Urothelium cell line (cell line): ENCODE results near the gene NTM.
A peak's percentile ranks its signal among the peaks of the same experiment; 100 is the strongest.

Experiments used
- DNase-seq: peaks from one replicate; pipeline ENCODE4 v3.0.0; 2011; ENCODE audit warnings: low spot score, mixed read lengths
- FAIRE-seq: peaks from 2 replicates; lab custom pipeline; 2011; peaks lifted over from hg19 to GRCh38; lab: Jason Lieb, UNC

NTM gene

DNA sequence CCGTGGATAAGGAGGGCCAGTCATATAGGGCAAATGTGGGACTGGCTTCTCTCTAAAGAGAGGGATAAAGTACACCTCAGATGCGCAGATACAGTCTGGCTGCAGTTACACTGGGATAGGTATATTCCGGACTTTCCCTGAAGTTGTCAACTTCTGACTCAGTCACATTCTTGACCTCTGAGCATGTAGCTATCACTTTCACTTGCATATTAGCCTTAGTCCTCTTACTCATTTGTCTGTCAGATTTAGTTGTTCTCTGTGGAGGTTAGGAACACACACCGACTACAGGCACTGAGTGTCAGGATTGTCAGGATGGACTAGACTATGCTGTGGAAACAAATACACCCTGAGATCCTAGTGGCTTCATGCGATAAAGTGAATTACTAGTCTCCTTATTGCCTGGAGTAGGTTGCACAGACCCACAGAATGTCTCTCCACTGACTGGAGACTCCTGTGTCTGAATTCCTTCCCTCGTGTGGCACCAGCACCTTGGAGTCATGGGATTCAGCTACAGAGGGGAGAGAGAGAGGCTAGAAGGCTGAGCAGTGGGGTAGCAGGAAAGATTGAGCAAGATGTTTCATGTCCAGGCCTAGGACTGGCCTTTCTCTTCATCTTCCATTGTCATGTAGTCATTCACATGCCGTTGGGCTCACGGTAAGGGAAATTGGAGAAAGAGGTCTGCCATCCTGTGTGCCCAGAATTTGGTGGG is 654.3 kb downstream of the NTM start:
- no peak for FAIRE-seq

GRCh38 chr11:132026746-132027145 is 656.3 kb downstream of the NTM start:
- no peak for DNase-seq
- no peak for FAIRE-seq

More for the DNA sequence above, 654.3 kb downstream of the NTM start:
- DNase-seq, result peak; percentile 62

GRCh38 chr11:132028380-132029240 is 658.2 kb downstream of the NTM start:
- DNase-seq (no peak), FAIRE-seq (no peak)

DNA sequence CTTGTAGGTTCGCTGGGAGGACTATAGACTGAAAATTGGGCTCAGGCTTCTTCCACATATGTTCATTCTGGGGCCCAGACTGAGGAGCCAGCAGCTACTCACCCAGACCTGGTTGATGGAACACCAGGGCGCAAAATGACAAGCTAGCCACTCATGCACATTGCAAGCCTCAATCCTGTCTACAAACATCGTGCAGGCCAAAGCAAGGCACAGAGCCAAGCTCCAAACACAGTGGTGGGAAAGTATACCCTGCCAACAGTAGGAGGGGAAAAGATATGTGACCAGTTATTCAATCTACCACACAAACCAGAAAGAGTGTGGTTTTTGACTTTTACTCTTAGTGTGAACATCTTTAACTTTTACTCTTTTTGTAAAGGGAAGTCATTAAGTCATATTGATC is 660.5 kb downstream of the NTM start:
- DNase-seq (no peak), FAIRE-seq (no peak)

GRCh38 chr11:132032555-132032954 is 662.1 kb downstream of the NTM start:
- DNase-seq, result no peak

GRCh38 chr11:132033051-132033450 is 662.6 kb downstream of the NTM start:
- DNase-seq, result no peak

More at GRCh38 chr11:132032555-132032954, 662.1 kb downstream of the NTM start:
- FAIRE-seq, result no peak

GRCh38 chr11:132035228-132035627 is 664.8 kb downstream of the NTM start:
- DNase-seq (no peak), FAIRE-seq (no peak)

More at GRCh38 chr11:132033051-132033450, 662.6 kb downstream of the NTM start:
- FAIRE-seq, result no peak

DNA sequence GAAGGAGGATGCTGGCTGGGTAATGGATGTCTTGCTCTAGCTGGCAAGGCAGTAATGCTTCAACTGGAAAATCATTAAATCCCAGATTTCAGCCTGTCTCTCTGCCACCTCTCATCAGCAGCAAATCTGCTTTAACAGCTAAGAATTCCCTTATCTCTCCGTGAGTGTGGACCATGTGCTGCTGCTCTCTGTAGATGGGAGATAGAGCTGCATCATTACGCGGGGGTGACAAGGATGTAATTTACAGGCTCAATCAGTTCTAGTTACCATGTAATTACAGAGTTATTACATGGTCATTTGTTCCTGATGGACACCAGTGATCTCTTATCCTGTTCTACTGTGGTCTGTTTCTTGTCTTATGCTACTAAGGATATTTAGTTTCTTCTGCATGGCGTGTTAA is 665.4 kb downstream of the NTM start:
- DNase-seq (no peak), FAIRE-seq (no peak)

- no peak for FAIRE-seq
- no peak for DNase-seq
Measured at GRCh38 chr11:132036220-132036619, 665.8 kb downstream of the NTM start.

- DNase-seq (no peak), FAIRE-seq (no peak)
Measured at GRCh38 chr11:132036746-132037466, 666.5 kb downstream of the NTM start.

GRCh38 chr11:132037467-132037862 is 667.0 kb downstream of the NTM start:
- DNase-seq (no peak), FAIRE-seq (no peak)

DNA sequence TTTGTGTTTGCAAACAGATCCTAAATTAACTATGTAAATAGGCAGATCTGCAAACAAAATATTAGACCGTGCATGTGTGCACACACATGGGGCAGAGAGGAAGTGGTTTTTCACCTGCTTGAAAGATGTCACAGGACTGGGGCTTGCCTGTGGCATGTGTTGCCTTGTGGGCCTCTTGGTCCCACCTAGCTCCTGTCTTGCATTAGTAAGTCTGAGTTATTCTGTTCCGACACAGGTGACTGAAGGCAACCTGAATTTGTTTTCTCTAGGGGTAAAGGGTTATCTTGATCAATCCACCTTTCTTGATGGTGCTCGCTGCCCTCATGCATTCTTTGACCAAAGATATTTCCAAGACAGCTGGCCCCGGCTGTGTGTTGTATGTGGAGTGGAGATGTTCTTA is 667.5 kb downstream of the NTM start:
- DNase-seq, result no peak
- no peak for FAIRE-seq

DNA sequence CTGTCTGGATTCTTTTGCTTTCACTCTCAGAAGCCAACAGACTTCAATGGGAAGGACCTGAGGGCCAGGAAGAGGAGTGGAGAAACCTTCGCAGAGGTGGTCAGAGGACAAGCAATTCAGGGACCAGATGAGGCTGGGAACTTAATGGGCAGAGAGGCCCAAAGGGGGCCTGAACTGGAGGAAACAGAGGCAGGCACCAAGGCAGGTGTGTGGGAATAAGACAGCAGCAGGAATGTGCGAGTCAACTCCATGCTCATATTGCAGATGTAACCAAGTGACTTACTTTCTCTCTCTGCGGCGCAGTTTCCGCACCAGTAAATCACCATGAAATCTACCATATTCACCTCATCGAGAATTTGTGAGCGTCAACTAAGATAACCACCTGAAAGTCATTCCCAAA is 669.1 kb downstream of the NTM start:
- DNase-seq, result no peak
- FAIRE-seq, result no peak

GRCh38 chr11:132042296-132042695 is 671.9 kb downstream of the NTM start:
- FAIRE-seq, result no peak
- DNase-seq, result no peak

GRCh38 chr11:132043714-132044113 is 673.3 kb downstream of the NTM start:
- DNase-seq (no peak), FAIRE-seq (no peak)

DNA sequence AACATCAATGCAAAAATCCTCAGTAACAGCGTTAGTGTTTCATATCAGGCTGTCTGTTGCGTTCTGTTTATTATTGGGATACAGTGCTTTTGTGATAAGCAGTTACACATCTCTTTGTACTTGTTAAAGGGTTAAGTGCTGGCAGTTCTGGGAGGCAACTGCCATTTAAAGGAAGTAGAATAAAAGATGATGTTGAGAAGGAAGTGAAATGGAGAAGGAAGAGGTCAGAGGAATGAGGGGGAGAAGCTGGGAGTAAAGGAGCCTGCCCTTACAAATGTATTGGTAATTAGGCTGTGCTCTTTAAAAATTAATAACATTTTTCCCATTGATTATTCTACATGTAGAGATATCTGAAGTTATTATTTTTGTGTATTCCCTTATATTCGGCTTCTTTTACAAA is 674.7 kb downstream of the NTM start:
- no peak for DNase-seq
- no peak for FAIRE-seq

DNA sequence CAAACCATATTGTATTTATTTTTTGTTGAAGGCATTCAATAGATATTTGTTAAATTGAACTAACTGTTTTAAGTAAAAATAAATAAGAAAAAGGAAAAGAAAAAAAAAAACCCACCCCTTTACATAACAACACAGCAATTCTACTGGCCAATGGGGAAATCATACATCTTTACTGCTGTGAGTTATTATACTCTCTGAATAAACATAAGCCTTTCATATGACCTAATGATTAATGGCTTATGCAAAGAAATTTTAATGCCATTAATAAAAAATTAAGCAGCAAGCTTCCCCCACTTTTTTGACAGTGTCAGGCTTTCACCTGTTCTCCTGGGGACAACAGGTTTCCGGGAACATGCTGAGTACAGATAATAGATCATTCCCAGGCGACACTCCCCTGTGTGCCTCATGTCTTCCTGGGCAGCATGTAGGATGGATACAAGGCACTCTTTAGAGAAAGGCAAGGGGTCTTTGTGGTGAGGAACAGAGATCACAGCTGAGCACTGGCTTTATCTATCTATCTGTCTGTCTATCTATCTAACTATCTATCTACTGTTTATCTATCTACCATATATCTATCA is 676.0 kb downstream of the NTM start:
- FAIRE-seq, result no peak

GRCh38 chr11:132047167-132047566 is 676.8 kb downstream of the NTM start:
- DNase-seq (no peak), FAIRE-seq (no peak)

More for the DNA sequence above, 676.0 kb downstream of the NTM start:
- DNase-seq, result no peak

GRCh38 chr11:132048040-132048439 is 677.6 kb downstream of the NTM start:
- FAIRE-seq (no peak), DNase-seq (no peak)

GRCh38 chr11:132049205-132049604 is 678.8 kb downstream of the NTM start:
- no peak for DNase-seq
- no peak for FAIRE-seq

DNA sequence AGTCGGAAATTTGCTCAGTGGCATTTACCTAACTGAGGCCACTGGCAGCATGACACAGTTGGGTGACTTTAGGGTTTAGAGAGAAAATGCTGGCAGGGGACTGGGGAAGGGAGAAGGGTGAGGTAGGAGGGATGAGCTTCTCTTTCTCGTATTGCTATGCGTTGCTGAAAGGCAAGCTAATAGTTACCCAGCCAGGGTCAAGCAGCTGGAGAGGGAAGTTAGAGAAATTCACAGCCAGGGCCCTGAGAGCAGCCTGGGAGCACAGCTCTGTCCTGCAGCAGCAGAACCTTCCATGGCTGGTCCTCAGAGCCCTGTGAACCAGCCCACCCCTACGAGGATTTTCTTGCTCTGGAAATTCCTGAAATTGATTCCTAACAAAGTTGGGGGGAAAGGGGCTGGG is 679.6 kb downstream of the NTM start:
- FAIRE-seq (no peak), DNase-seq (no peak)
